IgD-negative memory B cell (primary cell): ENCODE data around the gene HOXD9. TPM values are rescaled to one million over a fixed set of nuclear protein-coding genes. Genes with fewer than 3 reads are reported as not detected.

Experiments used
- H3K27ac Mint-ChIP-seq, 3 donors: one replicate each; pipeline ENCODE4 v1.8.0; 2020 to 2022; ENCODE audit warnings: mild to moderate bottlenecking in 3 of 3, mixed read lengths in 3 of 3, moderate library complexity in 1 of 3
- H3K27me3 Mint-ChIP-seq: one replicate; pipeline ENCODE4 v1.8.0; 2021; ENCODE audit warnings: mixed read lengths
- H3K36me3 Mint-ChIP-seq: one replicate; pipeline ENCODE4 v1.8.0; 2020; ENCODE audit warnings: mild to moderate bottlenecking, mixed read lengths
- H3K4me1 Mint-ChIP-seq, 3 donors: one replicate each; pipeline ENCODE4 v1.8.0; 2020 to 2022; ENCODE audit warnings: mixed read lengths in 3 of 3, mild to moderate bottlenecking in 1 of 3
- H3K4me3 Mint-ChIP-seq, 4 donors: one replicate each; pipeline ENCODE4 v1.8.0; 2020 to 2022; ENCODE audit warnings: mild to moderate bottlenecking in 4 of 4, mixed read lengths in 4 of 4, moderate library complexity in 3 of 4
- H3K9me3 Mint-ChIP-seq, 3 donors: one replicate each; pipeline ENCODE4 v1.8.0; 2020 to 2021; ENCODE audit warnings: mixed read lengths in 3 of 3, mild to moderate bottlenecking in 1 of 3
- polyA plus RNA-seq: library from polyadenylated mRNA; unstranded; fragments of 300-500 nt; fragmentation: Illumina TruSeq; gene quantifications from one replicate; pipeline ENCODE4 v1.2.3, GENCODE V29; 2021

Gene HOXD9
- polyA plus RNA-seq, 1 donor from 2014 or later = not detected

DNA sequence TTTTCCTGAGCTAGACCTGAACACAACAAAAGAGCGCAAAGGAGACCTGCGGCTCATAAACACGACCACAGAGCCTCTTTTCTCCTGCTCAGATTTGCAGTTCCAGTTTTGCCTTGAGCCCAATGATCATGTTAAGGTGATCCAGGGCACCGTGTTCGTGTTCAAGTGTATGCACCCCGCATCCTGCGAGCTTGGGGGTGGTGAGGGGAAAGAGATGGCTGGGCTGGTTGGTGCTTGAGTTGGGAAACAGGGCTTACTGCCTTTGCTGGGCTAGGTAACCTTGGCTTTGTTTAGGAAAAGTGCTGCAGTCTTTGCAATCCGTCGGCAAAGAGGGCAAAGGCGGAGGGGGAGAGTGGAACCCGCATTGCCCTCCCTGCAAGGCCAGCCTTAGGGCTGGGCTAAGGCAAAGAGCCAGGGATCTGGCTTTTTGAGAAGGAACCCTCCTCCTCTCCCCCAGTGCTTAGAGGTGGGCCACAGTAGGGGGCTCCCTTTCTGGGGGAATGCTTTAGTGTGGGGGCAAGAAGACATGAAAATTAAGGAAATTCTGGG is 4.6 kb upstream of the HOXD9 start:
- Mint-ChIP-seq H3K27me3 (peaks cover 62% of the 10 kb centered on the region), H3K4me3 (peak overlapping the region in 3 of 4 donors; percentile 27 to 42 (median 39)), H3K9me3 (peaks cover 2 to 6% (median 4%) of the 10 kb centered on the region in 3 donors)

DNA sequence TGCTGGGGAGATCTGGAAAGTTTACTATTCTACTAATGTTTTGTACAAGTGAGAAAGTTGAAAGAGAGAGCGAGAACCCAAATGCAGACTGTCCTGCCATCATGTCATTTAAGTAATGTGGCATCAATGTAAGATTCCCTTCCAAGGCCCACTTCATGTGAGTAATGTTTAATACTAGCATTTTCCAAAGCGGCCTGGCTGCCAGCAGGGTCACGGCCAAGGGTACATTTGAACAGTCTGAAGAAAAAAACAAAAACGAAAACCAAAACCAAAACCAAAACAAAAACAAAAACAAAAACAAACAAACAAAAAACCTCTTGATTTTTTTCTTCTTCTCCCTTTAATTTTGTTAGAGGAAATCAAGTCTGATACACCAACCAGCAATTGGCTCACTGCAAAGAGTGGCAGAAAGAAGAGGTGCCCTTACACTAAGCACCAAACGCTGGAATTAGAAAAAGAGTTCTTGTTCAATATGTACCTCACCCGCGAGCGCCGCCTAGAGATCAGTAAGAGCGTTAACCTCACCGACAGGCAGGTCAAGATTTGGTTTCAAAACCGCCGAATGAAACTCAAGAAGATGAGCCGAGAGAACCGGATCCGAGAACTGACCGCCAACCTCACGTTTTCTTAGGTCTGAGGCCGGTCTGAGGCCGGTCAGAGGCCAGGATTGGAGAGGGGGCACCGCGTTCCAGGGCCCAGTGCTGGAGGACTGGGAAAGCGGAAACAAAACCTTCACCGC is 3.7 kb upstream of the HOXD9 start:
- Mint-ChIP-seq H3K27ac (peak overlapping the region in 1 of 3 donors; percentile 93), H3K9me3 (peaks cover 2 to 7% (median 4%) of the 10 kb centered on the region in 3 donors), H3K36me3 (peaks cover 3% of the 10 kb centered on the region), H3K4me1 (peaks cover 0 to 3% (median 2%) of the 10 kb centered on the region in 3 donors), H3K27me3 (peaks cover 63% of the 10 kb centered on the region), H3K4me3 (peak overlapping the region in 2 of 4 donors; percentile 42 to 70)

More for the DNA sequence above, 4.6 kb upstream of the HOXD9 start:
- Mint-ChIP-seq H3K27ac (peak overlapping the region in 2 of 3 donors; percentile 56 to 93), H3K36me3 (peaks cover 3% of the 10 kb centered on the region), H3K4me1 (peaks cover 0 to 3% (median 2%) of the 10 kb centered on the region in 3 donors)

DNA sequence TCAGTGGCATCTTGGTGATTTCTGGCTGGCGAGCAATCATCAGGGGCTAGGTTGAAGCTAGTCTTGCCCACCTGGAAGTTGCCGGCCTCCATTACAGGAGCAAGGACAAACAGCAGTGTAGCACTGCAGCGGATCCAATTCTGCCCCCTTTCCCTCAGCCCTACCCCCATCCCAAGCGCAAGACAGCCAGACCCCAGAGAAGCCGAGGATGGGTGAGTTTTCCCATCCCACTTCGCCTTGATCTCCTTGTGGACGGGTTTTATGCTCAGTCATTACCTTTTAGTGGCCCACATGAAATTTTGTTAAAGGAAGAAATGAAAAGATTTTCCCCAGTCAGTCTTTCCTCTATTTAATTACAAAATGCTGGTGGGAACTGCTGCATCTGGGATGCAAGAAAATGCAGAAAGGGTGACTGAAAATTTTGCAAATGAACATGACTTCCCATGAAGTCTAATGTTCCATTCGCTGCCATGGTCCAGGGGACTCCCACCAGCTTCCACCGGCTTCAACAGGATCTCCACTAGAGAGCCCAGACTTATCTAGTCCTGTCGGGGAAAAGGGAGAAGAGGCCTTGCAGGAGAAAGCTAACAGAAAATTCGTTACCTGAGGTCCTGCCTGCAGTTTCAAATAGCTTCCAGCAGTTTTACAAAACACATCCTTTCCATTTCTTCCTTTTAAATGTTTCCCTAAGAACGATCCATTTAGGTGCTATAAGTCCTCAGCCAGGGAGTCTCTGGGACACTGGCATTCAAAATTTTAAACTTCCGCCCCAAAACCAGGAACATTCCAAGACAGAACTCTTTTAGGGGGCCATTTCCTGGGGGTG is 1.9 kb upstream of the HOXD9 start:
- peaks cover 3% of the 10 kb centered on the region for H3K36me3 Mint-ChIP-seq
- peaks cover 64% of the 10 kb centered on the region for H3K27me3 Mint-ChIP-seq
- H3K4me1 Mint-ChIP-seq = peaks cover 0 to 3% (median 2%) of the 10 kb centered on the region in 3 donors
- H3K4me3 Mint-ChIP-seq = peak overlapping the region in 2 of 4 donors; percentile 21 to 68
- peaks cover 2 to 8% (median 4%) of the 10 kb centered on the region in 3 donors for H3K9me3 Mint-ChIP-seq
- H3K27ac Mint-ChIP-seq = peak overlapping the region; percentile 52 to 65 (median 54)

DNA sequence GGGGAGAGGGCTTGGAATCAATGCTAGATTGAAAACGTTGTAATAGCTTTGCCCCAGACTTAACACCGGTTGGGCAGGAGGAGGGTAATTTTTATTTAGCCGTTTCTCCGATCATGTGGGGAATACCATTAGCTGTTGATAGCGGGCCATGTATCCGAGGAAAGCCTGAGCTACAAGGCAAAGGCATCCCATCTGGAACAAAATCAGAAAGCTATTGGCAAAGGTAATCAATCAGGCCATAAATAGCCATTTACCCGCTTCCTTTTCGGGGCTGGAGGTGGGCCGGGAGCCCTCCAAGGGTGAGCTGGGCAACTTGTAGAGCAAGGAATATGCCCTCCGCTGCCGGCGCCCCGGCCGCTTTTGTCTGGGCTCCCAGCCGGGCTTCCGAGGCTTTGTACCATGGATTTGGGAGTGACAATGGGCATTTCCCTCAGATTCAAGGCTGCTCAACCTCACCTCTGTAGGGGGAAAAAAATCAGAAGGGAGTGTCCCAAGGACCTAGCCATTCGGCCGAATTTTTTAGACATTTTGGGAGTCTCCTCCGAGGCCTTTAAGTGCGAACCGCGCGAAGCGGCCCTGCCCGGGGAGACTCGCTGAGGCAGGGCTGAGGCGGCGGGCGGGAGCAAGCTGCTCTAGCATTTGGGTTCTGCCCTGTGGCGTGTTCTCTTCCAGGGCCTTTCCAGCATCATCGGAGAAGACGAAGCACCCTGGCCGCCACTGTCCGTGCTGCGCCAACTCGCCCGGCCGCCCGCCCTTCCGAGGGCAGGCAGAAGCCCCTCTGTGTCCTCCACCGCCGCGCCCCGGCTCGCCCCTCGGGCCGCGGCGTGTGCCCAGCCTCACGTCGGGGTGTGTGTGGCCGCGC is 1.1 kb upstream of the HOXD9 start:
- peak overlapping the region in 3 of 4 donors; percentile 21 to 68 (median 32) for H3K4me3 Mint-ChIP-seq
- peaks cover 64% of the 10 kb centered on the region for H3K27me3 Mint-ChIP-seq
- peaks cover 3% of the 10 kb centered on the region for H3K36me3 Mint-ChIP-seq
- peak overlapping the region; percentile 31 to 54 (median 52) for H3K27ac Mint-ChIP-seq
- H3K9me3 Mint-ChIP-seq = peaks cover 2 to 8% (median 4%) of the 10 kb centered on the region in 3 donors
- peaks cover 0 to 3% (median 2%) of the 10 kb centered on the region in 3 donors for H3K4me1 Mint-ChIP-seq

DNA sequence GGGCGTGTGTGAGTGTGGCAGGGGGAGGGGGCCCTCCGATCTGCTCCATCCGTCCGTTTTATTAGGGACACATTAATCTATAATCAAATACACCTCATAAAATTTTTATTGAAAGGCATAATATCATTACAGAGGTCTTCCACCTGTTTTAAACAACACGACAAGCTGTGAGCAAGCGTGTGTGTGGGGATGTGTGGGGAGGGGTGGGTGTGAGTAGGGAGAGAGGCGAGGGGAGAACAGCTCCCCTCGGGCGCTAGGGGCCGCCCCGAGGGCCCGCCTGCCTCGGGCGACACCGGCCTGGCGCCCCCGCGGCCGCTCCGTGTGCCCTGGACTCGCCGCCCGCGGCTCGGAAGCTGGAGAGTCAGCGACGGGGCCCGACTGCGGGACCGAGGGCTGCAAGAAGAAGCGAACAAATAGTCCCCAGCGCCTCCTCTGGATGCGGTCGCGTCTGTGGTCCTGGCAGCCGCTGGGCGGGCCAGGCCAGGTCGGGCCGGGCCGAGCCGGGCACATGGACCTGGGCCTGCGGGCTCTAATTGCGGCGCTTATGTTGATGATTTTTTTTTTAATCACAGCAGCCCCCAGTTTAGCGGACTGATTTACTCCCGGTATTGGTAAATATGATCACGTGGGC is 352 bp upstream of the HOXD9 start:
- peaks cover 3% of the 10 kb centered on the region for H3K36me3 Mint-ChIP-seq
- peak overlapping the region; percentile 56 to 82 (median 67) for H3K27ac Mint-ChIP-seq
- H3K4me1 Mint-ChIP-seq = peaks cover 2 to 4% (median 3%) of the 10 kb centered on the region in 3 donors
- H3K9me3 Mint-ChIP-seq = peaks cover 0 to 6% (median 2%) of the 10 kb centered on the region in 3 donors
- no peak overlapping the region for H3K4me3 Mint-ChIP-seq
- H3K27me3 Mint-ChIP-seq = peaks cover 64% of the 10 kb centered on the region

DNA sequence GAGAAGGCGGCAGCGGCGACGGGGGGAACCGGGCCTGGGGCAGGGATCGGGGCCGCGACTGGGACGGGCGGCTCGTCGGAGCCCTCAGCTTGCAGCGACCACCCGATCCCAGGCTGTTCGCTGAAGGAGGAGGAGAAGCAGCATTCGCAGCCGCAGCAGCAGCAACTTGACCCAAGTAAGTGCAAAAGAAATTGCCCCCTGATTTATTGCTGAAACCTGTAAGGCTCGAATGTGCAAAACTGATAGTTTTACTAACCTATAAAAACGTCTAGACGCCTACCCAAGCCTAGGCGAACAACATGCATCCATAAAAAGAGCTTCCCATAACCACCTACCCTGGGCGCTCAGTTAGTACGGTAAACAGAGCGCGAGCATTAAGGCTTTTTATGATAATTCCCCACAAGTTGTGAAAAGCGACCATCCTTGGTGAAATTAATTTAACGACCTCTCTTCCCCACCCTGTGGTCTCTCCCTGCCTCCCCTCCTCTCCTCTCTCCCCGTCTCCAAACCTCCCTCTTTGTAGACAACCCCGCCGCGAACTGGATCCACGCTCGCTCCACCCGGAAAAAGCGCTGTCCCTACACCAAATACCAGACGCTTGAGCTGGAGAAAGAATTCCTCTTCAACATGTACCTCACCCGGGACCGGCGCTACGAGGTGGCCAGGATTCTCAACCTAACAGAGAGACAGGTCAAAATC is 1.0 kb downstream of the HOXD9 start:
- H3K27ac Mint-ChIP-seq = peak overlapping the region; percentile 77 to 94 (median 84)

DNA sequence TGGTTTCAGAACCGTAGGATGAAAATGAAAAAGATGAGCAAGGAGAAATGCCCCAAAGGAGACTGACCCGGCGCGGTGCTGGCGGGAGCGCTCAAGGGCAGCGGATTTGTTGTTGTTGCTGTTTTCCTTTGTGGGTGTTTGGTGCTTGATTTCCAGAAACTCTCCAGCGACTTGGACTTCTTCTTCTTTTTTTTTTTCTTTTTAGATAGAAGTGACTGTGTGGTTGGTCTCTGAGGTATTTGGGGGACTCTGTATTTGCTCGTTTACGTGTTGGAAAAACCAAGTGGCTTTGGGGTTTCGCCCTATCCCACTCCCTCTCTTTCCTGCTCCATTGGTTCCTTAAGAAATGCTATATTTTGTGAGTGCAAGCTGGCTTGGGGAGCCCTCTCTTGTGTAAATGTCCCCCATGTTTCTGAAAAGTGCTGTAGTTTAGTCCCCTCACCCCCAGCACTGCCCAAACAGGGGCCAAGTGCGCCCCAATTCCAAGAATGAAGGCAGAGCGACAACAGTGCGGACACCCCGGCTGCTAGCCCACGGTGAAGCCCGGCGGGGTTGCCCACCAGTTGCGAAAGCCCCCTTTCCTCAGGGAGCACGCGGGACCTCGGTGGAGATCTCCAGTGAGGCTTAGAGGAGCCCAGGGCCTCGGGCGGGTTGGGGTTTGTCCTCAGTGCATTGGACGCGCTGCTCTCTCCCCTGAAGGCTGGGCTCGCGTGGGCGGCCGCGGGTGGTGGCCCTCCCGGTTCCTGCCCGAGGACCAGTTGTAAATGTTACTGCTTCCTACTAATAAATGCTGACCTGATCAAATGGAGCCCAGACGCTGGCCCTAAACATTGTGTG is 1.8 kb downstream of the HOXD9 start:
- peak overlapping the region; percentile 77 to 94 (median 84) for H3K27ac Mint-ChIP-seq
- H3K27me3 Mint-ChIP-seq = peaks cover 66% of the 10 kb centered on the region
- no peaks in the 10 kb centered on the region for H3K36me3 Mint-ChIP-seq
- peaks cover 0 to 6% (median 0%) of the 10 kb centered on the region in 3 donors for H3K9me3 Mint-ChIP-seq
- H3K4me1 Mint-ChIP-seq = peaks cover 0 to 6% (median 6%) of the 10 kb centered on the region in 3 donors
- peak overlapping the region in 3 of 4 donors; percentile 31 to 68 (median 37) for H3K4me3 Mint-ChIP-seq

More for the DNA sequence above, 1.0 kb downstream of the HOXD9 start:
- Mint-ChIP-seq H3K36me3 (no peaks in the 10 kb centered on the region), H3K9me3 (peaks cover 0 to 6% (median 2%) of the 10 kb centered on the region in 3 donors), H3K4me3 (peak overlapping the region in 3 of 4 donors; percentile 31 to 84 (median 68)), H3K27me3 (peaks cover 64% of the 10 kb centered on the region), H3K4me1 (peaks cover 2 to 9% (median 6%) of the 10 kb centered on the region in 3 donors)

DNA sequence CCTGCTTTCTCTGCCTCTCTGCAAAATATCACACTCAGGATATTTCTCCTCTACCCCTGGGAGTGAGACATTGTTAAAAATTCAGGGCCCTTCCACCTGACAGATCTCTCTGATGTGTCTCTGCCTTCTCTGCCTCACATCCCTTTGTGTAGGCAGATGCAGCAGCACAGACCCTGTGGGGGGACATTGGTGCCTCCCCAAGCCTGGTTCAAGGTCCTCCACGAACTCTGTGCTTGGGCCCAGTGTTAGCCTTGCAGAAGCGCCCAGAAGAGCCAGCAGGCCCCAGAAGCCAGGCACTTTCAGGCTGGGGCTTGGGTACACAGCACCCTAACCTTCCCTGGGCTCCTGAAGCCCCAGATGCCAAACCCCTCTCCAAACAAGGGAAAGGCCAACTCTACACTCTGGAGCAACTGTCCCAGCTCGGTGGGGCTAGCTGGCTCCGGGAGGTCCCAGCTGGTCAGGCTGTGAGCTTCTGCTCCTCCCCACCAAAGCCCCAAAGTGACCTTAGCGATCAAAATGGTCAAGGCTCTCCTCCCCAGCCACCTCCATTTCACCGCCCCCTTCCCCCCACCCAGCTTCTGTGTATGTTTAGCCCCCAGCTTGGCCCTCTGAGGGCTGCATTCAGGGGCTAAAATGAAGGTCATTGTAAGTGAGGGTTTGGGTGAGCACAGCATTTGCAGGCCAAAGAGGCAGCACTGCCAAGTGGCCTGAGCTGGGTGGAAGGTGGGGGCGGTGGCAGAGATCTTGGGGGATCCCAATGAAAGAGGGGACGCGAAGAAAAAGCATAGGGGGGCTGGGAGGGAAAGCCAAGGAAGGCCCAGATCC is 2.6 kb downstream of the HOXD9 start:
- Mint-ChIP-seq H3K27ac (peak overlapping the region; percentile 36 to 77 (median 63)), H3K36me3 (no peaks in the 10 kb centered on the region), H3K4me1 (peaks cover 0 to 6% (median 6%) of the 10 kb centered on the region in 3 donors), H3K27me3 (peaks cover 61% of the 10 kb centered on the region), H3K9me3 (peaks cover 0 to 6% (median 0%) of the 10 kb centered on the region in 3 donors), H3K4me3 (peak overlapping the region in 2 of 4 donors; percentile 62 to 68)

DNA sequence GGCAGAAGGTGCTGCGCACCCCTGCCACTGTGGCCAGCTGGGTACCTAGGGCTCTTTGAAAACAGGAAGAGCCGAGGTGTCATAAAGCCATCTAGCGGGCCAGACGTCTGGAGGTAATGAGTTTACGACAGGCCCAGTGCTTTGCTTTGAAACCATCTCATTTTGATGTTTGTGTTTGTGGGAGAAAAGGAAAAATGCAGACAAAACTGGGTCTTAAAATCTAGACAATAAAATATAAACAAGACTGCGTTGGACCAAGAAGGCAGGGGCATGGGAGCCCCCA is 3.2 kb downstream of the HOXD9 start:
- H3K27me3 Mint-ChIP-seq = peaks cover 56% of the 10 kb centered on the region
- H3K4me3 Mint-ChIP-seq = peak overlapping the region in 1 of 4 donors; percentile 67
- no peaks in the 10 kb centered on the region for H3K36me3 Mint-ChIP-seq
- peaks cover 0 to 6% (median 6%) of the 10 kb centered on the region in 3 donors for H3K4me1 Mint-ChIP-seq
- H3K27ac Mint-ChIP-seq = peak overlapping the region in 2 of 3 donors; percentile 63 to 77
- H3K9me3 Mint-ChIP-seq = peaks cover 0 to 3% (median 0%) of the 10 kb centered on the region in 3 donors

DNA sequence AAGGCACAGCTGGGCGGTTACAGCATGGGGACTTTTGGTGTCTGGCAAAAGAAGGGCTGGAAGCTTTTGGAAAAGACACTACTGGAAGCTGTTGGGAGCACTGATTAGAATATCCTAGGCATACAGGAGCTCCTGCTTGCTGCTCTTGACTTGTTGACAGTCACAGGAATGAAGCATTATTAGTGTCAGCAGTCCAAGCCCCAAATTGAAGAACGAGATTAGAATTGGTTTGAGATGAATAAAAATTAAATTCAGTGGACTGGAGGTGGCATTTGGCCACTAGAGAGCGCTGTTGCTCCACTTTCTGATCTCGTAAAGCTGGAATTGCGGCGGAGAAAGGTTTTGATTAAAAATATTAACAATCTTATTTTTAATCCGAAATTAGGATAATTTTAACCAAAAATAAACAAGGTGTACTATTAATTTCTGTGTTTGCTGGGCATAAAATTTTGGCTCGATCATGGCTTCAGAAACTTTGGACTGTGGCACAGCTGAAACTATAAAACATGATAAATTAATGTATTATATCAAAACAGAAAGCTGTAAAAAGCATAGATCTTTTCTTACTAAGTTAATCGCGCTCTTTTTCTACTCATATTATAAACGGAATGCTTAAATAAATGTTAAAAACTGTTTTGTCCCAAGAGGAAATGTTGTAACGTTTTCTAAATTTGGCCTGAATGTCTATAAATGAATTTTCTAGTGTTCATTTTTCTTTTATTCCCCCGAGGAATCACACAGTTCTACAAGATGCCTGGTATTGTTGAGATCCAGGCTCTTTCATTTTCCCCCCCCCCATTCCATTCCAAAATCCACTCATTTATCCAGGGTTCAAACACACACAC is 4.6 kb downstream of the HOXD9 start:
- H3K9me3 Mint-ChIP-seq = peaks cover 0 to 5% (median 0%) of the 10 kb centered on the region in 3 donors
- H3K27me3 Mint-ChIP-seq = peaks cover 65% of the 10 kb centered on the region
- H3K4me1 Mint-ChIP-seq = peaks cover 3 to 12% (median 6%) of the 10 kb centered on the region in 3 donors
- peak overlapping the region in 2 of 4 donors; percentile 70 to 75 for H3K4me3 Mint-ChIP-seq
- no peaks in the 10 kb centered on the region for H3K36me3 Mint-ChIP-seq
- H3K27ac Mint-ChIP-seq = peak overlapping the region; percentile 77 to 99 (median 77)

DNA sequence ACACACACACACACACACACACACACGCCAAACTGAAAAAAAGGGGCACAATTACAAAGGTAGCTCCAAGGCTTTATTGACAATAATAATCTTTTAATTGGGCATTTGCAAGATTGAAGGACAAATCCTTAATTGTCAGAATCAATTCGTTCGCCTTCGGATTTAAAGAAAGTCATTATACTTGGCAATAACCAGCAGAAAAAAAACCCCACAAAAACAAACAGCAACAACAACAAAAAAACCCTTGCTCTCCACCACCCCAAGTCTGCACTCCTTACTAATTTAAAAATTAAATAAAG is 5.2 kb downstream of the HOXD9 start:
- peak overlapping the region; percentile 77 to 99 (median 94) for H3K27ac Mint-ChIP-seq
- H3K9me3 Mint-ChIP-seq = peaks cover 0 to 8% (median 0%) of the 10 kb centered on the region in 3 donors
- no peaks in the 10 kb centered on the region for H3K36me3 Mint-ChIP-seq
- peak overlapping the region in 2 of 4 donors; percentile 67 to 70 for H3K4me3 Mint-ChIP-seq
- H3K4me1 Mint-ChIP-seq = peaks cover 7 to 16% (median 9%) of the 10 kb centered on the region in 3 donors
- H3K27me3 Mint-ChIP-seq = peaks cover 70% of the 10 kb centered on the region
